ENCODE data around the gene TRRAP.

- TF ChIP-seq CTCF (IDR thresholded peaks at IDR 0.05) (no peak), POLR2A (IDR thresholded peaks at IDR 0.05) (no peak)
Measured at GRCh38 chr7:99004781-99005500, 126.6 kb downstream of the TRRAP start.

All from esophagus squamous epithelium (tissue), 4 donors.